Coronary artery (tissue), 2 donors: Measurements from ENCODE around the gene AQP1.

Source experiments
- DNase-seq: peaks from one replicate; pipeline ENCODE4 v3.0.0-alpha.2; 2017; ENCODE audit warnings: low spot score
- H3K27ac ChIP-seq, 2 donors: fragments of 200-600 bp; sonication (generic); one replicate each; pipeline ENCODE4 v1.5.1; 2016 to 2019
- H3K4me3 ChIP-seq: fragments of 200-600 bp; sonication (generic); 2 replicates; pipeline ENCODE4 v1.5.1; 2016; ENCODE audit warnings: mild to moderate bottlenecking, moderate library complexity
- TF ChIP-seq, protein P1 (sequence below): fragments of 200-600 bp; sonication (generic); IDR thresholded peaks from one replicate; pipeline ENCODE4 v1.5.1; 2019; ENCODE audit warnings: antibody characterized with exemption

Gene AQP1

DNA sequence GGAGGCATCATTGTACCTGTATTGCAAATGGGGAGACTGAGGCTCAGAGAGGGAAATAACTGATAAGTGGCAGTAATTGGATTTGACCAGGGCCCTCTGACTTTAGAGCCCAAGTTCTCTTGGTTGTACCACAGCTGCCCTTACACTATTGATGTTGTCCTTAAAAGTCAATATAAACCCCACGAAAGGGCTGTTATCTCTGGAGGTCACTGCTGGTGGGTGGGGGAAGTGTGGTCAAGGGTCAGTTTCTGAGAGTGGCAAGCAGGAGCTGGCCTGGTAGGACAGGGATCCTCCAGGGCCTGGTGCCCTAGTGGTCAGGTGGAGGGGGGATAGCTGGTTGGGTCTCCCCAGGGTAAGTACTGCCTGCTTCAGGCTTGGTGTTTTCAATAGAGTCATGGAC is 44.2 kb upstream of the AQP1 start:
- DNase-seq = no peak
- Histone ChIP-seq H3K4me3 (no peak overlapping the region), H3K27ac (no peak overlapping the region)
- TF ChIP-seq, protein P1, sequence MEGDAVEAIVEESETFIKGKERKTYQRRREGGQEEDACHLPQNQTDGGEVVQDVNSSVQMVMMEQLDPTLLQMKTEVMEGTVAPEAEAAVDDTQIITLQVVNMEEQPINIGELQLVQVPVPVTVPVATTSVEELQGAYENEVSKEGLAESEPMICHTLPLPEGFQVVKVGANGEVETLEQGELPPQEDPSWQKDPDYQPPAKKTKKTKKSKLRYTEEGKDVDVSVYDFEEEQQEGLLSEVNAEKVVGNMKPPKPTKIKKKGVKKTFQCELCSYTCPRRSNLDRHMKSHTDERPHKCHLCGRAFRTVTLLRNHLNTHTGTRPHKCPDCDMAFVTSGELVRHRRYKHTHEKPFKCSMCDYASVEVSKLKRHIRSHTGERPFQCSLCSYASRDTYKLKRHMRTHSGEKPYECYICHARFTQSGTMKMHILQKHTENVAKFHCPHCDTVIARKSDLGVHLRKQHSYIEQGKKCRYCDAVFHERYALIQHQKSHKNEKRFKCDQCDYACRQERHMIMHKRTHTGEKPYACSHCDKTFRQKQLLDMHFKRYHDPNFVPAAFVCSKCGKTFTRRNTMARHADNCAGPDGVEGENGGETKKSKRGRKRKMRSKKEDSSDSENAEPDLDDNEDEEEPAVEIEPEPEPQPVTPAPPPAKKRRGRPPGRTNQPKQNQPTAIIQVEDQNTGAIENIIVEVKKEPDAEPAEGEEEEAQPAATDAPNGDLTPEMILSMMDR = no peak

DNA sequence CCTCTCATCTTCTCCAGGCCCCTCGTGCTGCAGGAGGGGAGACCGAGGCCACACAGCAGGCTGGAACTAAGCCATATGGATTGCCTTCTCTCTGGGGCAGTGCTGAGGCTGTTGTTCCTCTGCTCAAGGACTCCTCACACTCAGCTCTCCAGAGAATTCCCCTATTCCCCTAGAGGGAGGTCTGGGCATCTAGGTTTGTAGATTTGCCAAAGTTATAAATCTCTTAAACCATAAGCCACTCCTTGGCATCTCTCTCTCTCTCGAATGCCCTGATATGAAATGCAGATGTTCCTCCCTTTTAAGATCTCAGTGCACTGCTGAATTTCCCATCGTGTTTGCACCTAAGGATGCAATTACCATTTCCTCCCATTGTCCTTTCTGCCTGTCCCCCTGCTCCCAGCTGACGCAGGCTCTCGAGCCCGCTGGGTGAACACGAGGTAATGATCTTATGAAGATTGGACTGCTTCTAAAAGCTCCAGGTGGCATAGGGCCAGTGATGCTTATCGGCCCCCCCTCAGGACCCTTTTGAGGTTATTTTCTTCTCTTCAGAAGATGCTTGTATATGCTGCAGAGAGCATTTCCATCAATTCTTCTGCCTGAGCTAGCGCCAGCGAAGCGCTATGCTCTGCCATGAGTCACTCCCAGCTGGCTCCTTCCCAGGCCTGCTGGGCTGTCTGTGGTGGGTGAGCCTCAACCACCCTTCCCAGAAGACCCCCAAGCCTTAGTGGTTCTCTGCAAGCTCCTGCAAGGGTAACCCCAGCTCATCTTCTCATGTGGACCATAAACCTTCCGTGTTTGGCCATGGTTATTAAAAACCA is 41.6 kb upstream of the AQP1 start:
- TF ChIP-seq, protein P1 = no peak
- Histone ChIP-seq H3K27ac (no peak overlapping the region), H3K4me3 (no peak overlapping the region)
- no peak for DNase-seq

DNA sequence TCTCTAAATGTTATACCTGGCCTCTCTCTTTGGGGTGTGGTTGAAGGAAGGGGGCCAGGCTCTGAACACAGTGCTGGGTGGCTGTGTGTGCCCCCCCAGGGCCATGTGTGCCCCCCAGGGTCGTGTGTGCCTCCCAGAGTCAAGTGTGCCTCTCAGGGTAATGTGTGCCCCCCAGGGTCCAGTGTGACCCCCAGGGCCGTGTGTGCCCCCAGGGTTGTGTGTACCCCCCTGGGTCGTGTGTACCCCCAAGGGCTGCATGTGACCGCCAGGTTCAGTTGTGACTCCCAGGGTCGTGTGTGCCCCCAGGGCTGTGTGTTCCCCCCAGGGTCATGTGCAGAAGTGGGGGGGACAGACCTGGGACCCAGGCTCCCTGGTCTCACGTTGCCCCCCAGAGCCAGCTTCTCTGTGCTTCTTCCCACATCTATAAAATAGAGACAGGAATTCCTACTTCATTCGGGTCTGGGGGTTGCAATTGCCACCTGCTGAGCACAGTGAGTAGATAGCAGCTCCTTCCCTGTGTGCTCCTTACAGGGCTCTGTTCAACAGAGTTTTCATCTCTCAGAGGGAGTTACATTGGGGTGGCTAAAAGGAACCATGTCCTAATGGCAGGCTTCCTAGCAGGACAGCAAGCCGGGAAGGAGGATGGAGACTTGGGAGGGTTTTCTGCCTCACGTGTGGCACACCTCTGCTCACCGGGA is 40.7 kb upstream of the AQP1 start:
- Histone ChIP-seq H3K27ac (peak overlapping the region in 1 of 2 donors; percentile 16), H3K4me3 (no peak overlapping the region)
- TF ChIP-seq, protein P1 = no peak
- DNase-seq = no peak

DNA sequence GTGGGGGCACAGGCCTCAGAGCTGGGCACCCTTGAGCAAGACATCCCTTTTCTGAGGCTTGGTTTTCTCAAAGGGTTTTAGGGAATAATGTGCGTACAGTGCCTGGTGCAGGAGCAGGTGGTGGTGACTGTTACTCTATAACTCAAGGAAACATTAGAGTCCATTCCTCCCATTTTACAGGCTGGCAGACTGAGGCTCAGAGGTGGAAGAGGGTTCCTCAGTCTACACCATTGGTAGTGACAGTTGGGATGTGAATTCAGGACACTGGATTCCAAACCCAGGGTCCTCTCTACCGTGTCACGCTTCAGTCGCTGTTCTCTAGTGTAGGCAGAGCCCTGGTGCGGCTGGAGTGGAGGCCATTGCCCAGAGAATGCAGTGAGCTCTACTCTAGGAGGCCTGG is 40.0 kb upstream of the AQP1 start:
- Histone ChIP-seq H3K27ac (no peak overlapping the region), H3K4me3 (no peak overlapping the region)
- TF ChIP-seq, protein P1 = no peak
- no peak for DNase-seq

DNA sequence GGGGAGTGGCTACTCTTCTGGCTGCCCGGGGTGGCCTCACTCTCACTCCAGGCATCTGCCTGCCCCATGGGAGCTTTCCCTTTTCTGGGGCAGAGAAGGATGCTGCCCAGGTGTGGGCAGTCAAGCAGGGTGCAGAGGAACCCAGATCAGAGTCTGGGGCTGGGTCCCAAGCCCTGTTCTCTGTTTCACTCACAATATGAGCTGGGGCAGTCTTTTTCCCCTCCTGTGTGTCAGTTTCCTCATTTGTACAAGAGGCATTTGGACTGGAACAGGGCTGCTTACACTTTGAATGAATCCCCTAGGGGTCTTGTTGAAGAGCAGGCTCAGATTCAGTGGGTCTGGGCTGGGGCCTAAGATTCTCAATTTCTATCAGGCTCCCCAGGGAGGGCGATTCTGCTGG is 38.4 kb upstream of the AQP1 start:
- no peak overlapping the region for H3K27ac ChIP-seq
- TF ChIP-seq, protein P1 = no peak
- DNase-seq = no peak
- no peak overlapping the region for H3K4me3 ChIP-seq

DNA sequence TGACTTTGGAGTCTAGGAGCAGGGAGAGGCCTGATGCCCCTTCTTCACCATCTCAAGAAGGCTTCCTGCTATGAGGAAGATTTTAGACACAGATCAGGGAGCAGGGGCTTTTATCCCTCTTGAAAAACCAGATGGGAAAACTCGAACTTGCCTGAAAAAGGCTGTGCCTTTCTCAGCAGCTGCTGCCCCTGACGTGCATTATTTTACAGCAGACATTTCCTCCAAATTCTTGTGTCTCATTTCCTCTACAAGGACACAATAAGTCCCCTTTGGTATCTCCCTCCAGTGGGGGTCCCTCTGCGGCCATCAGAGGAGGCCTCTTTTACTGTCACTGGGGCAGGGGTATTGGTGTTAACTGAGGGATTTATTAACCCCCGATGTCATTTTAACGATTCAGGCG is 38.0 kb upstream of the AQP1 start:
- DNase-seq = no peak
- no peak overlapping the region for H3K27ac ChIP-seq
- H3K4me3 ChIP-seq = no peak overlapping the region
- TF ChIP-seq, protein P1 = no peak
